NCI-H2081 (cell line): ENCODE results near the gene GPA33.

ENCODE experiments used
- DNase-seq, 2 experiments: peaks; one replicate each; lab custom pipeline; 2025; lab: John Stamatoyannopoulos, UW

The GPA33 gene

DNA sequence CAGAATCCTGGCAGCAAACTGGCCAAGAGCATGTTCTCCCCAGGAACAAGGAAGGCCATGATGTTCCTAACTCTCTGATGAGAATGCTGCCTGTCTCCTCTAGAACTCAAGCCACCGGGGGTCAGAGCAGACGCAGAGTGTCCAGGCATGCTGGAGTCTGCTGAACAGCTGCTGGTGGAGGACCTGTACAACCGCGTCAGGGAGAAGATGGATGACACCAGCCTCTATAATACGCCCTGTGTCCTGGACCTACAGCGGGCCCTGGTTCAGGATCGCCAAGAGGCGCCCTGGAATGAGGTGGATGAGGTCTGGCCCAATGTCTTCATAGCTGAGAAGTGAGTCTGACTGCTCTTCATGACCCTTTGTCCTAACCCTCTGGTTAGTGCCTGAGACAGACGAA is 27.0 kb upstream of the GPA33 start:
- no peak for DNase-seq

DNA sequence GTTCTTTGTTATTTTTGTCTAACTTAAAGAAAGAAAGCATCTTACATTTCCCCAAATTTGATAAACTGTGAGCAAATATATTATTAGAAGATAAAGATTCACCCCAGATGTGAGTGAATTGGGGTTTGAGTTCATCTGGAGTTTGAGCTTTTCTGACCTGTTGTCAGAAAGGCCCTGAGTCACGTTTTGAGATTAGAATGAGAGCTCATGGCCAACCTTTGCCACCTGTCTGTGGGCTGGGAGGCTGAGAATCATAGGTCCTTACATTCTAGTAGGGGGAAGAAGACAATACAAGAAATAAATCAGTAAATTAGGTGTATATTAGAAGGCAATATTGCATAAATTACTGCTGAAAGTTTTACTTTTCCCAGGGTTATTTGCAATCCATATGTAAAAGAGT is 26.0 kb upstream of the GPA33 start:
- no peak for DNase-seq

DNA sequence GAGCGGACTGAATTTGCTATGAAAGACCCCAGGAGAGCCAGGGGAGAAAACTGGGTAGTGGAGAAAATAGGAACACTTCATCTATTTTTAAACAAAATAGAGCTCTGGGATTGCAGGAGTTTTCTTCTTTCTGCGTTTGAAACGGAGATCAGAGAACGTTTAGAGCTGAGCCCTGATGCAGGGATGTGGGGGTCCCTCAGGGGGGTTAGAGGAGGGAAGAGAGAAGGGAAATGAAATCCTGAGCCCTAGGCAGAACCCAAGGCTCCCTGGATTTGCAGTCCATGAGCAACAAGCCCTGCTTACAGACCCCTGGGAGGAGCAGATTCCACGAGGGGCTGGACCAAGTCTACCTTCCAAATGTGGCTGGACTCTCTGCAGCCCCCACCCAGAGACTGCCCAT is 25.5 kb upstream of the GPA33 start:
- no peak for DNase-seq

DNA sequence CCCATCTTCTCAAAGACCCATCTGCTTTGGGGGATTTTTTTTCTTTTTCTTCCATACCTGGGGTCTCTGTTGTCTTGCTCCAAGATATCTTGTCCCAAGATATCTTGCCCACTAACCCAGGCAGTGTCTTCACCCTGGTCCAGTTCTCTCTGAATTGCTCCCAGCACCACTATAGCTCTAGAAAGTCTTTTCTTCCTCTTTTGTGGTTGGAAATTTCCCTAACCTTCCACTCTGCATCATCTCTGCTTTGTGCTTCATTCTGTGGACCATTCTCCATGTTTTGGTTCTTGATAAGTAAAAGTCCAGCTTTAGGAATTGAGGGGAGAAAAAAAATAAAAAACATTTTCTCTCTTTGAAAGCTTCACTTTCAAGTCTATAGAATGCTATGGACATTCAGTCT is 24.5 kb upstream of the GPA33 start:
- DNase-seq = no peak

DNA sequence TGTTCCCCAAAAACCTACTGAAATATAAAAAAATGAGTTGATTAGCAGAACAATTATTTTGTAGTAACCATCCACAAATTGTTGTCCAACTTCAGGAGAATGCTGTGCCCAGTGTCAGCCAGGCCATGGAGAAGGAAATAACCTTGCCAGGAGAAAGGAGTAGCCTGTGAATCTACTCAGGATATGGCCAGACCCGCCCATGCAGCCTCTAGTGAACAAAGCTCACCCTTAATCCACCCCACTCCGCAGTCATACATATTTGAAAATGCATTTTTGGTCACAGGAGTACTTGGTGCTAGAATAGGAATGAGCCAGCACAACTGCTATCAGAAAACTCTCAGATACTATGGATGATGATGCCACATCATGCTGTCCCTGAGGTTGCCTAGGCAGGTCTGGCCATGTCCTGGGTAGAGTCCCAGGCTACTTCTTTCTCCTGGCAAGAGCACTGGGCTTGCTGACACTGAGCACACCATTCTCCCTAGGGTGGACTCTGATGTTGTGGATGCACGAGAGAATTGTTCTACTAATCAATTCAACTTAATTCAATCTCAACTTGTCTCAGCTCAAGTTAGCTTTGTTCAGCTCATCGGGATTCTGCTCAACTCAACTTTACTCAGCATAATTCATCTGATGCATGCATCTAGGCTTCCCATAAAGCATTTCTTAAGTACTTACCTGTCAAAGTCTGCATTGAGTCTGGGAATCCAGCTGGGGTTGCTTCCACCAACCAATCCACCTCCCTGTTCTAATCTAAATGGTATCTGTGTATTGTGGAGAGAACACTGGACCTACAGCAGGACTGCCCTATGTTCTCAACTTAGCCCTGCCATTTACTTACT is 21.9 kb upstream of the GPA33 start:
- DNase-seq = no peak

DNA sequence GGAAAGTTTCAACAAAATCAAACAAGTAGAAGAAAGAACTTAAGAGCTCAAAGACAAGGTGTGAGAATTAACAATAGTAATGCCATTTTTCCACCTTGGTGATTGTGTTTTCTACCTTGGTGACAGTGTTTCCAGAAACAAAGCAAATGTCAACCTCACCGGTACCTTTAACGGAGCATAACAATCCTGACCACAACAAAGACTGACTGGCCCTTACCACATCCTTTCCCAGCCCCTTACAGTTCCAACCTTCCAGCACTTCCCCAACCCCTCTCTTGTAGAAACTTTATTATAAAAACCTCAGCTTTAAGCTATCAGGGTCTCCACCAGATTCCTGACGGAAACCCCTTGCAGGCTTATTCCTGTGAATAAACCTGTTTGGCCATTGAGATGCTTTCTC is 20.4 kb upstream of the GPA33 start:
- DNase-seq = no peak

DNA sequence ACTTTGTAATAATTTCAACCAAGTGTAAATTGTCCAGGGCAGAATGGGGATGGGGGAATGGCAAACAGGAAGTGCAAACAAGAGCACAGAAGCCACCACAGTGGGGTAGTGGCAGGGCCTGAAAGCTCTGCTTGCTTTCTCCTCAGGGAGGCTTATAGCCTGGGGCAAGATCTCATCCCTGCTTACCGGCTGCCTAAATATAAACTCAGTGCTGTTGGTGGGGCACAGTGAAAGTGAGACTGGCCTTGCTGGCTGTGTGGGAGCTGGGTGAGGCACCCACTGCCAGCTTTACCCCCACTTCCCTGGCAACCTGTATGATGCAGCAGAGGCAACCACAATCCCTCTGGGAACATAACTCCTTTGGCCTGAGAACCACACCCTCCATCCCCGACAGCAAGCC is 18.9 kb upstream of the GPA33 start:
- DNase-seq = peak; percentile 81 to 89

DNA sequence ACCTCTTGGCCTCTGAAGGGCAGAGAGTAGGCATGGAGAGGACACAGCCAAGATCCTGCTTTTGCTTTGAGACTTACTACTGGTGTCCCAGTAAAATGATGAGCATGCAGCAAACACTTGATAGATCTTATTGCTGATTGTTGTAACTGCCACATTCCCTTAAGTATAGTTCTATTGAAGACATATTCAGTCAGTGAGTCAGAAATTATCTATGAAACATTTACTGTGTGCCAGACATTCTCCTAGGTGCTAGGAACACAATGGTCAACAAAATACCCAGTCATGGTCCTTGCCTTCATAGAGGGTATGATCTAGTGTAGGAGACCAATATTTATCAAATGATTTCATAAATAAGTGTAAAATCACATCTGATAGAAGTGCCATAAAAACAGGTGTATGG is 17.3 kb upstream of the GPA33 start:
- no peak for DNase-seq

DNA sequence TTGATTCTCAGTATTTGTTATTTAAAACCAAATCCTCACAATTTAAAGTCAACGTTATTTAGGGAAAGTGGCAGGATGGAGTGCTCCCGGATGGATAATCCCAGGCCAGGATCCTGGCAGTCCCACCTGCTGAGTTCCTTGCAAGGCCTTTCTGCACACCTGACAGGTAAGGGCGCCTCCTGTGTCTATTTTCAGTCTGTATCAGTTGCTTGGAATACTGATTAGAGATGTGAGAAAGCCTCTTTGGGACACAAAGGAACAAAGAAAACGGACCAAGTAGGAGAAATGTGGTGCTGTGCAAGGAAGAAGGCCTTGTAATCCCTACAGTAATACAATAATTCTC is 15.9 kb upstream of the GPA33 start:
- DNase-seq = no peak

DNA sequence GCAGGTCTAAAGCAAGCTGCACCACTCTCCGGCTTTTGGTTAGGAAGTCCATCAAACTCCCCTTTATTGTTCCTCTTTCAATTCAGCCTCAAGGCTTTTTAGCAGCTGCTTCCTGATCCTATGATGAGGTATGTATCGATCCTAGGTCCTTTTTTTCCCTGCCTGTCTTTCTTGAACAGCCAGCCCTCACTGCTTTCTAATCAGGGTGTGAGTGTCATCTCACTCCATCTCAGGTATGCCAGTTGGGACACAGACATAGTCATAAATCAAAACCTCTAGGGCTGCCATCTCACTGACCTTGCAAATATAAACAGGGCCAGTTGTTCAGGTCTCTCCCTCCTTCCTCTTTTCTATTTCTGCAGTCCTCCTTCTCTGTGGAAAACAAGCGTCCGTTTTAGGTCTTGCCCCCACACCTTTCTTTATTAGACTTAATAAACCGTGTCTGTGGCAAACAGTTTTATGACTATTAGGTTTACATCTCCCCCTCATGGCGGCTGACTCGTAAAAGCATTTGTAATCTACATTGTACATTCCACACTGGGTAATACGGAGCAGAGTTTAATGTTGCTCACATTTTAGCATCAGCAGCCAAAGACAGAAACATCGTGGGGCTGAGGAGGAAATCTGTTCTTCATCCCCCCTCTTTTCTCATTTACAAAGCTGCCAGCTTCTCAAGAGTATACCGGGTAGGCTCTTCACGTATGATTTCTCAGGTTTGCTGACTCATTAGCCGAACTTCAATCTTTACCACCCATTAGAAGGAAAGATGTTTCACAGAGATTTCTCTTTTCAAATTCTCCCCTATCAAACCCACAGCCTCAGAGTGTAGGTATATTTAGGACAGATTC is 15.3 kb upstream of the GPA33 start:
- peak in 1 of 2 experiments; percentile 14 for DNase-seq

DNA sequence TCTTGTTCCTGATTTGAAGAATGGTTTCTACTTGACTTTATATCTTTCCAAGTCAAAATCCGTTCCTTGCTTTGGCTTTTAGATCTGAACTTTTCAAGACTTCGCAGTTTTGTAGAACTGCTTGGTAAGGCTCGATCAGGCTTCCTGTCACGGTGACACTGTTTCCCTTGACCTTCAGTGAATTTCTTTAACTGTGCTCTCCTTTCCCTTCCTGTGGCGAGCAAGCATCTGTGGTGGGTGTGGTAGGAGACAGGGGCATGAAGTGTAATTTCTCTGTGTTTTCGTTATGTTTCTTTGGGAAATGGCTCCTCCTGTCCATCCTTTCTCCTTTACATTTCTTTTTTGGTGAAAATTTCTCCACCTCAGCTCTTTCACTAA is 14.1 kb upstream of the GPA33 start:
- DNase-seq = no peak

DNA sequence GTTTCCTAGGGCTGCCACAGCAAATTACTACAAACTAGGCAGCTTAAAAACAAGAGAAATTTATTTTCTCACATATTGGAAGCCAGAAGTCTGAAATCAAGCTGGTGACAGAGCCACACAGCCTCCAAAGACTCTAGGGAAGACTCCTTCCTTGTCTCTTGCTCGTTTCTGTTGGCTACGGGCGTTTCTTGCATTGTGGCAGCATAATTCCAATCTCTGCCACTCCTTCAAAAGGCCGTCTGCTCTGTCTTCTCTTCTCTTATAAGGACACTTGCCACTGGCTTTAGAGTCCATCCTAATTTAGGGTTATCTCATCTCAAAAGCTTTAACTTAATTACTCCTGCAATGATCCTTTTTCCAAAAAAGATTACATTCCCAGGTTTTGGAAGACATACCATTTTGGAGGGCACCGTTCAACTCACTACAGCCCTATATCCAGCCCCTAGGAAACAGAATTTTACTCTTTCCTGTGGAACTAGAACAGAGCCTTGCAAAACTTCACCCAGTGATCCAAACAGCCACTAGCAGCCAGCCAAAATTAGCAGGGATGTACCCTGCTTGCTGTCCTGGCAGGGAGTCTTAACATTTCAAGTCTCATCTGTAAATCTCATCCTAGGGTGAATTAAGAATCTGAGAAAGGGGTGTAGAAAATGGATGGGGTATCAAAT is 12.9 kb upstream of the GPA33 start:
- DNase-seq = no peak

DNA sequence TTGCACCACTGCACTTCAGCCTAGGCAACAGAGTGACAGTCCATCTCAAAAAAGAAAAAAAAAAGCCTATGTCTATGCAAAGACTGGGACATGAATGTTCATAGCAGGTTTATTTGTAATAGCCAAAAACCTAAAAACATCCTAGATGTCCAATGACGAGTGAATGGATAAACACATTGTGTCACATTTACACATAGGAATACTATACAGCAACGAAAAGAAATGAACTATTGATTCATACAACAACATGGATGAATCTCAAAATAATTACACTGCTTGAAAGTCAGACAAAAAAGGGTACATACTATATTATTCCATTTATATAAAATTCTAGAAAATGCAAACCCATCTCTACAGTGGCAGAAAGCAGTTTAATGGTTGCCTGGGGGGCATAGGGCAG is 11.6 kb upstream of the GPA33 start:
- no peak for DNase-seq

DNA sequence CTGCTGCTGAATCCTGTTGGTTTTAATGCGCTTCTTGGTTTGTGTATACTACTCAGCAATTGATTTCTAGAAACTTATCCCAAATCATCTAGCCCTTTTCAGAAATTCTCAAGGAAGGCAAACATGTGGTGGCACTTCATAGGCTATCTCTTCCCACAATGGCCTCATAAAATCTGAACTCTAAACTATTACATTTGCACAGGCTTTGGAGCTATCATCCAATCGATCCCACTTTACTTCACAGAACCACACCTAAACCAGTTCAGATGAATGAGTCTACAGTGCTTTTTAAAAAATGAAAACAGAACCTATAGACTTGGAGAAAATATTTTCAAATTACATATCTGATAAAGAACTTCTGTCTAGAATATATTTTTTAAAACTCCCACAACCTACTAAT is 10.6 kb upstream of the GPA33 start:
- DNase-seq = no peak

DNA sequence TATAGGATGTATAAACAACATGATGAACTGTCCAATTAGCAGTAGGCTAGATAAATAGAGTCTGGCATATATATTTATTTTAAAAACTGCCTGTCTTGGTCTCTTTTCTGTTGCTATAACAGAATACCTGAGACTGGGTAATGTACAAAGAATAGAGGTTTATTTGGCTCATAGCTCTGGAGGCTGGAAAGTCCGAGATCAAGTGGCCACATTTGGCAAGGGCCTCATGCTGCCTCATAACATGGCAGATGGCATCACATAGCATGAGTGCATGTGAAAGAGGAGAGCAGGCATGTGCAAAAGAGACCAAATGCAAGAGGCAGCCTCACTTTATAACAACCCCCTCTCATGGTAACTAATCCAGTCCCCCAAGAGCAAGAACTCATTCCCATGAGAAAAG is 9.7 kb upstream of the GPA33 start:
- no peak for DNase-seq

DNA sequence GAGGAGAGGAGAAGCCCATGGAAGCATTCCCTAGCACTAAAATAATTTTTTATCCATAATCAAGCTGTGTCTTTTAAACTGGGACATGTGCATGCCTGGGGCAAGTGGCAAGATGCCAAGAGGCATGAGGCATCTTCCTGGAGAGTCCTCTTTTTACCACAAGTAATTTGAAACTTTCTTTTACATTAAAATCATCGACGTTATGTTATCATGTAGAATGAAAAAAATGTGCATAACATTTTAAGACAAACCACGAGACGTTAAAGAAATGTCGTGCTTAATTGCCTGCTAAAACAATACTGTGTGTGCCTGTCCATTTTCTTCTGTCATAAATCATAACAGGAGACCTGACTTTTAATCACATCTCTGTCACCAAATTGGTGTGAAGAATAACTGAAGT is 5.2 kb upstream of the GPA33 start:
- DNase-seq = no peak

DNA sequence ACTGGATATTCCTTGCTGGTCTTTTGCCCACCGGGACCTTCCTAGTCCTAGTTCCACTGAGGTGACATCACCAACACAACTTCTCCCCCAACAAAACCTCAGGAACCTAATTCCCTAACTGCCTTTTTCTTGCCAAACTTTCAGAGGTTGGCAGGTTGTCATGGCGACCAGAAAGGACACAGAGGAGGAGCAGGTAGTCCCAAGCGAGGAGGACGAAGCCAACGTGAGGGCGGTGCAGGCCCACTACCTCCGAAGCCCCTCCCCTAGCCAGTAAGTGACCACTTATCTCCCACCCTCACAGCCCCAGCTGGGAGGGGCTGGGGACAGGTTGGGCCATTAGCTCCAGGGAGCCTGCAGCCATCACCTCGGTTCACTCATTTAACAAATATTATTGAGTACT is 4.5 kb upstream of the GPA33 start:
- no peak for DNase-seq

DNA sequence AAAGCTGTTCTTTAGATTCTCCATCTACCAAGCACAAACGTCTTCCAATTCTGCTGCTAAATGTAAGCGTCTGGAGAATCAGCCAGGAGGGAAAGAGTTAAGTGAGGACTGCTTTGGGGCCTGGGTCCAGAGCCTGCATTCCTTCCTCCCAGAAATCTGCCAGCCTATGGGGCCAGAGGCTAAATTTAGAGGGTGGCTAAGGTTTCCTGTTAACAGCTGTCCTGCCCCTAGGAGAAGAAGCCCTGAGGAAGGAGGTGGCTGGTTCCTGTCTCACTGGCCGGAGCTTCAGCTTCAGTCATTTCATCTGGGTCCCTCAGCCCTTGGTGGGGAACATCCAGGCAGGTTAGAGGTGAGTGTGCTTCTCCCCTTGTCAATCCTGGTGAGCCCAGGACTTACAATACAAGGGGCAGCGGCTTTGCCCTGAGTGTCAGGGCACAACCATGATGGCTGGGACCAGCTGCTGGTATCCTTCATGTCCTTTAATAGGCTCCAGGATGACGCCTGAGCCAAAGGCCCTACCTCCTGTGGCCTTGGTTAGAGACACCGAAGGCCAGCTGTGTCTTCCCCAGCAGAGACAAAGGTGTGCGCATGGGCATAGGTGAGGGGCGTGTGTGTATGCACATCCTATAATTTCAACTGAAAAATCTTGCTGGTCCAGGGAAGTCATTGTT is 3.8 kb upstream of the GPA33 start, which contains the start of gene STYXL2:
Gene STYXL2 (plus strand): TSS at position 230 of the 671 bp plus-strand sequence. CDS start 775 bp downstream, outside the sequence.
- DNase-seq = no peak

DNA sequence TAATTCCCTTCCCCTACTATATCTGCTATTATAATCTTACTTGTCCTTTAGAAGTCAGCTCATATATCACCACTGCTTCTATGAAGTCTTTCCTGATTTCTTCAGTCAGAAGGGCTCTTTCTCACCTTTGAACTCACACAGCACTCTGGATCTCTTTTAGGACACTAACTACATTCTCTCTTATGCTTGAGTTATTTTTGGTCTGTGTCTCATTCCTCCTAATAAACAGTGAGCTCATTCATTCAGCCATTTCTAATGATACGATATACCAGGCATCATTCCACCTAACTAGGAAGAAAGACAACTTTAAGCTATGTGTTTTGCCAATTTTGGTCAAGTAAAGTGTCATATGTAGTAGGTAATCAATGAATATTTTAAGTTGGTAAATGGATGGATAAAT is 2.5 kb upstream of the GPA33 start:
- DNase-seq = no peak

DNA sequence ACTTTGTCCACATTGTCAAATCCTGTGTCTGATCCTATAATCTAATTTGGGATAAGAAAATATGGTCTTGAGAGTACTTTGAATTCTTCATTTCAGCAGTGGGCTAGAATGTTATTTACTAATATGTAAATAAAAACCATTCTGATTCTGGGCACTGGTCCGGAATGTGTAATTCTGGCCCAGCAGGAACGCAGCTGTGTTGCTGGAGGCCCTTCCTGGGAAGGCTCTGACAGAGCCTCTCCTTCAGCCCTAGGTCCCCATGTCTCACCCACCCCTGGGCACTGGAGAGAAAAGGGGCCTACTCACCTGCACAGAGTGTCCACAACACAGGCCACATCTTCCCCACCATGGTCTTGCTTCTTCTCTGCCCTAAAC is 251 bp downstream of the GPA33 start:
- no peak for DNase-seq

DNA sequence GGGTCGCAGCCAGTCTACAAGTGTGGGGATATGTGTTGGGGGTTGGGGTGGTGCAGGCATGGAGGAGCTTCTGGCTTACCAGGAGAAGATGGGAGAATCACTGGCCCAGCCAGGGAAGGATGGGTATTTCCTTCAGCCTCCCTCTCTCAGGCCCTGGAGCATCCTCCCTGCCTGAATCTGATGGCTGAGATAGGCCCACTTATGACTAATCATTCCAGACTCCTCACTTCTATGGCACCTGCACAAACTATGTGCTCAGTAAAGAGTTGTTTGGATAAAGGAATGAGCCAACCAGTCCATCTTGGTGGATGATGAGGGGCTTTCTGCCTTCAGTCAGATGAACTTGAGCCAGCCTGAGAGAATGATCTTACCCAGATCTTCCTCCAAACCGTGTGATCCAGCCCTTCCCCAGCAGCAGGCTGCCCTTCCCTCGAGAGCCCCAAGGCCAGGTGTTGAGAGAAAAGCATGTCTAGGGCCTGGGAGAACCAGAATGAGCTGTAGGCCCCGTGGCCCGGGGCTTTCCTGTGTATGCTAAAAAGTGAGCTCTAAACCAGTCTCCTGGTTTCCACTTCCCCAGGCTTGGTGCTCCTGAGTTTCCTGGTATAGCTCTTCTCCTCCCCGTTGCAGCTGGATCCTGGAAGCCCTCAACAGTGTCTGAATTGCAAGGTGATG is 1.3 kb downstream of the GPA33 start:
- DNase-seq = no peak

DNA sequence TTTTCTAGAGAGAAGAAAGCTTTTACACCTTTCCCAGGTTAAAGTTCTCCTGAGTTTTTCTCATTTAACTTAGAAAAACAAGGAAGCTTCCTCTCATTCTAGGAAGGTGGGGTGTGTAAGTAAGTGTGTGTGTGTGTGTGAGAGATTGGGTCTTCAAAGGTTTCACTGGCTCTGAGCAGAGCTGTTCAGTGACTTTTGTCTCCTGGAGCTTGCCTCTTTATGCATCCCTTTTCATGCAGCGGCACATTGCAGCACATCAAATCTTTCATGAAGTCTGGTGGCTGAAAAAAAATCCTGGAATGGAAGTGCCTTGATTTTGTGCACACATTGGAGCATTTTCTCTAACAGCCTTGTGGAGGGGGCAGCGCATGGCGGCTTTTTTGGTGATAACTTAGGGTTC is 3.4 kb downstream of the GPA33 start:
- DNase-seq = no peak
